ENCODE measurements around the gene ARHGAP32. TPM values are rescaled to one million over a fixed set of nuclear protein-coding genes. Genes with fewer than 3 reads are reported as not detected.

Gene ARHGAP32
- total RNA-seq, 1 experiment from 2014 or later: 22.0 TPM

GRCh38 chr11:128963744-128964325 is 228.3 kb downstream of the ARHGAP32 start:
- no peak for DNase-seq
- Histone ChIP-seq H2BK15ac (ENCODE audit: low read depth, low read length) (no peak overlapping the region), H3K9ac (ENCODE audit: extremely low read depth, insufficient read length, low read length) (no peak overlapping the region), H3K18ac (ENCODE audit: insufficient read length, low read depth, low read length) (no peak overlapping the region), H3K27ac (ENCODE audit: insufficient read length, low read depth, low read length) (no peak overlapping the region), H3T11ph (ENCODE audit: low read length) (no peak overlapping the region), H3K14ac (ENCODE audit: insufficient read depth, low read length) (no peak overlapping the region), H4K5ac (ENCODE audit: insufficient read length, low read depth, low read length) (no peak overlapping the region), H2AFZ (ENCODE audit: low read length) (no peak overlapping the region), H2AK5ac (ENCODE audit: insufficient read length, low read length) (no peak overlapping the region), H2BK20ac (ENCODE audit: low read depth, low read length, poor library complexity, severe bottlenecking) (no peak overlapping the region), H3K27me3 (ENCODE audit: insufficient read depth, low read length) (no peaks in the 10 kb centered on the region), H3K23ac (ENCODE audit: insufficient read length, low read depth, low read length) (no peak overlapping the region), H2BK120ac (ENCODE audit: low read depth, low read length, poor library complexity, severe bottlenecking) (no peak overlapping the region), H3K79me2 (ENCODE audit: insufficient read depth, low read length) (no peaks in the 10 kb centered on the region), H4K8ac (replicated peaks; ENCODE audit: insufficient read length, low read depth, low read length) (no peak overlapping the region), H2BK5ac (ENCODE audit: insufficient read length, low read length) (no peak overlapping the region), H3K9me3 (ENCODE audit: control insufficient read depth, low read depth, low read length) (no peaks in the 10 kb centered on the region), H3K4me2 (ENCODE audit: insufficient read depth, insufficient read length, low read length) (no peak overlapping the region), H3K23me2 (ENCODE audit: insufficient read length, low read depth, low read length, poor library complexity, severe bottlenecking) (no peaks in the 10 kb centered on the region), H3K56ac (ENCODE audit: insufficient read length, low read depth, low read length) (no peak overlapping the region), H2BK12ac (ENCODE audit: insufficient read length, low read depth, low read length) (no peak overlapping the region), H3K79me1 (ENCODE audit: insufficient read depth, low read depth, low read length, poor library complexity, severe bottlenecking) (no peaks in the 10 kb centered on the region), H3K4ac (ENCODE audit: low read depth, low read length) (no peak overlapping the region), H3K4me1 (ENCODE audit: insufficient read depth, low read length) (no peaks in the 10 kb centered on the region), H4K91ac (ENCODE audit: insufficient read length, low read depth, low read length) (no peak overlapping the region), H4K20me1 (ENCODE audit: control insufficient read depth, insufficient read depth, insufficient read length) (no peaks in the 10 kb centered on the region)
- Mint-ChIP-seq H3K4me3 (no peak overlapping the region), H3K27me3 (ENCODE audit: low read depth) (no peaks in the 10 kb centered on the region; the same call in 1 of the 2 replicates), H3K4me1 (peaks cover 7 to 9% of the 10 kb centered on the region in 2 experiments; a peak in 3 of 4 replicates), H3K27ac (no peak overlapping the region), H3K36me3 (ENCODE audit: insufficient read depth in 1 of 3, low read depth in 3 of 3) (peaks cover 0 to 6% (median 3%) of the 10 kb centered on the region in 3 experiments; a peak in 1 of 7 replicates), H3K9me3 (no peaks in the 10 kb centered on the region)
- TF ChIP-seq, protein P1, sequence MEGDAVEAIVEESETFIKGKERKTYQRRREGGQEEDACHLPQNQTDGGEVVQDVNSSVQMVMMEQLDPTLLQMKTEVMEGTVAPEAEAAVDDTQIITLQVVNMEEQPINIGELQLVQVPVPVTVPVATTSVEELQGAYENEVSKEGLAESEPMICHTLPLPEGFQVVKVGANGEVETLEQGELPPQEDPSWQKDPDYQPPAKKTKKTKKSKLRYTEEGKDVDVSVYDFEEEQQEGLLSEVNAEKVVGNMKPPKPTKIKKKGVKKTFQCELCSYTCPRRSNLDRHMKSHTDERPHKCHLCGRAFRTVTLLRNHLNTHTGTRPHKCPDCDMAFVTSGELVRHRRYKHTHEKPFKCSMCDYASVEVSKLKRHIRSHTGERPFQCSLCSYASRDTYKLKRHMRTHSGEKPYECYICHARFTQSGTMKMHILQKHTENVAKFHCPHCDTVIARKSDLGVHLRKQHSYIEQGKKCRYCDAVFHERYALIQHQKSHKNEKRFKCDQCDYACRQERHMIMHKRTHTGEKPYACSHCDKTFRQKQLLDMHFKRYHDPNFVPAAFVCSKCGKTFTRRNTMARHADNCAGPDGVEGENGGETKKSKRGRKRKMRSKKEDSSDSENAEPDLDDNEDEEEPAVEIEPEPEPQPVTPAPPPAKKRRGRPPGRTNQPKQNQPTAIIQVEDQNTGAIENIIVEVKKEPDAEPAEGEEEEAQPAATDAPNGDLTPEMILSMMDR (conservative IDR thresholded peaks at IDR 0.05): no peak
- WGBS (ENCODE audit: extremely low coverage, insufficient read length, low lambda C conversion rate): no CpG with 5 or more reads among the region's 3 CpGs
